Muscle layer of colon (tissue), 2 donors: ENCODE measurements around the gene PLAC8.
"Not testable (repeated sequence)": the region's sequence is repeated elsewhere in the genome, so short reads cannot be mapped to it uniquely, and the experiment has no call there.

Source experiments
- H3K27ac ChIP-seq: one replicate; pipeline ENCODE4 v1.7.0; 2013; ENCODE audit warnings: low read depth, mild to moderate bottlenecking, low read length, moderate library complexity
- H3K27me3 ChIP-seq, 2 donors: one replicate each; pipeline ENCODE4 v1.7.0; 2013; ENCODE audit warnings: low read length in 2 of 2, mild to moderate bottlenecking in 2 of 2; ENCODE audit not compliant: insufficient read depth in 2 of 2, control insufficient read depth in 1 of 2
- H3K36me3 ChIP-seq: one replicate; pipeline ENCODE4 v1.7.0; 2013; ENCODE audit warnings: mild to moderate bottlenecking, low read length; ENCODE audit not compliant: insufficient read depth
- H3K4me1 ChIP-seq: one replicate; pipeline ENCODE4 v1.7.0; 2013; ENCODE audit warnings: mild to moderate bottlenecking, low read length; ENCODE audit not compliant: insufficient read depth
- H3K4me3 ChIP-seq, 2 donors: one replicate each; pipeline ENCODE4 v1.7.0; 2013; ENCODE audit warnings: low read length in 2 of 2, low read depth in 1 of 2, mild to moderate bottlenecking in 1 of 2, moderate library complexity in 1 of 2
- H3K9ac ChIP-seq: one replicate; pipeline ENCODE4 v1.7.0; 2013; ENCODE audit warnings: low read length
- H3K9me3 ChIP-seq: one replicate; pipeline ENCODE4 v1.7.0; 2013; ENCODE audit warnings: mild to moderate bottlenecking, low read length
- donor health status: abdominal sarcoma.
- donor health status: Adenocarcinoma of cecum.

The PLAC8 gene

DNA sequence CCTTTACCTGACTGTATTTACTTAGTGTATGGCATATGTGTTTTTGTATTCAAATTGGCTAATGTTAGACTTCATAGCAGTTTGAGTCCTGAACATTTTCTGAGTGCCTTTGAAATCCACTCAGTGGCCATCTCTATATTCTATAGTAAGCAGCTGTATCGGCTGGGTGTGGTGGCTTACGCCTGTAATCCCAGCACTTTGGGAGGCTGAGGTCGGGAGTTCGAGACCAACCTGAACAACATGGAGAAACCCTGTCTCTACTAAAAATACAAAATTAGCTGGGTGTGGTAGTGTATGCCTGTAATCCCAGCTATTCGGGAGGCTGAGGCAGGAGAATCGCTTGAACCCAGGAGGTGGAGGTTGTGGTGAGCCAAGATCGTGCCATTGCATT, 2.8 kb downstream of the PLAC8 start:
- not testable (repeated sequence) for H3K4me1 ChIP-seq, H3K9me3 ChIP-seq

DNA sequence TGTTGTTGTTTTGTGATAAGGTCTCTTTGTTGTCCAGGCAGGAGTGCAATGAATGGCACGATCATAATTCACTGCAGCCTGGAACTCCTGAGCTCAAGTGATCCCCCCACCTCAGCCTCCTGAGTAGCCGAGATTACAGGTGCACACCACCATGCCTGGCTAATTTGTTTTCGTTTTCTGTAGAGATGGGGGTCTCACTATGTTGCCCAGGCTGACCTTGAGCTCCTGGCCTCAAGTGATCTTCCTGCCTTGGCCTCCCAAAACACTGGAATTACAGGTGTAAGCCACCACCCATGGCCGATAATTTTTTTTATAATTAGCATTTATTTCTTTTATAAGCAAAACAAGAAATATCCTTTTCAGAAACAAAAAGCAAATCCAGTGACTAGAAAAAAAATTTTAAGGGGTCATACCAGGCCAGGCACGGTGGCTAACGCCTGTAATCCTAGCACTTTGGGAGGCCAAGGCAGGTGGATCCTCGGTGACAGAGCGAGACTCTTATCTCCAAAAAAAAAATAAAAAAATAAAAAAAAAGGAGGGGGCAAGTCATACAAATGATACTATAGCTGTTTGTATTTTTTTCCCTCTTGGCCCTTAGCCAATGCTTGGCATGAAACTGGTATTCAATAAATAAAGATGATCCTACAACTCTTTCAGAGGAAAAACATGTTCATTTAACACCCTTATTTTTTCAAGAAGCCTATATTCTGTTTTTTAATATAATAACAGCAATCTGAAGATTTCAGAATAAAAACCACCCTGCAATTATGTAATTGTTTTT, 3.4 kb downstream of the PLAC8 start:
- Histone ChIP-seq H3K27ac (no peak overlapping the region), H3K27me3 (no peaks in the 10 kb centered on the region), H3K9ac (no peak overlapping the region), H3K9me3 (no peaks in the 10 kb centered on the region), H3K4me3 (no peak overlapping the region), H3K36me3 (no peaks in the 10 kb centered on the region), H3K4me1 (peaks cover 6% of the 10 kb centered on the region)

More for the DNA sequence above, 2.8 kb downstream of the PLAC8 start:
- not testable (repeated sequence) for H3K9ac ChIP-seq, H3K27me3 ChIP-seq, H3K36me3 ChIP-seq, H3K4me3 ChIP-seq, H3K27ac ChIP-seq

DNA sequence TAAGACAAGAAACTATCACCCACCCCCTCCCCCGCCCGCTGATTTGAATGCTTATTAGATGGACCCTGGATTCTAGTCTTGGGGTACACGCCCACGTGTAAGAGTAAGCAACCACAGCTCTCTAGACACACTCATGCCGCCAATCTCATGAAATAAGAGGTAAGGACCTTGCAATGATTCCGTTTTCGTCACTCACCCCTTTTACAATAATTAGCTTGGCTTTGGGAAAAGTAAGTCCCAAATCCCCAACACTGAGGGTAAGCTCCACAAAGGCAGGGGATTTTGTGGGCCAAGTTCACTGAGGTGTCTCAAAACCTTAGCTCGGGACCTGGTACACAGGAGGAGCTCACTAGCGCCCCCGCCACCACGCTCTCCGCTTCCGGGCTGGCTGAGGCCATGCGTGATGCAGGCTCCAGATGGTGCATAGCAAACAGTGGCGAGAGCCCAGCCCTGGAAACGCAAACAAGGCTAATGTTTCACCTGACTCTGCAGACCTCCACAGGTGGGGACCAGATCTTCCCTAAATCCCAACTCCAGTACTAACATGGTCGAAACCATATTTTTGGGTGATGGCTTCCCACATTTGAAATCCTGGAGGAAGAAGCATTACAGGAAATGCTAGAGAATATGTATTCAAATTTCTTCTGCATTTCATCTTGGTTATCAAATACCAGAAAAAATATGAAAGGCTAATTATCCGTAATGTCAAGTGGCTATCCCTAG, 4.1 kb downstream of the PLAC8 start:
- Histone ChIP-seq H3K9me3 (no peaks in the 10 kb centered on the region), H3K27ac (no peak overlapping the region), H3K27me3 (no peaks in the 10 kb centered on the region), H3K9ac (no peak overlapping the region), H3K36me3 (no peaks in the 10 kb centered on the region), H3K4me1 (peaks cover 6% of the 10 kb centered on the region), H3K4me3 (peak overlapping the region; percentile 54 to 64)

DNA sequence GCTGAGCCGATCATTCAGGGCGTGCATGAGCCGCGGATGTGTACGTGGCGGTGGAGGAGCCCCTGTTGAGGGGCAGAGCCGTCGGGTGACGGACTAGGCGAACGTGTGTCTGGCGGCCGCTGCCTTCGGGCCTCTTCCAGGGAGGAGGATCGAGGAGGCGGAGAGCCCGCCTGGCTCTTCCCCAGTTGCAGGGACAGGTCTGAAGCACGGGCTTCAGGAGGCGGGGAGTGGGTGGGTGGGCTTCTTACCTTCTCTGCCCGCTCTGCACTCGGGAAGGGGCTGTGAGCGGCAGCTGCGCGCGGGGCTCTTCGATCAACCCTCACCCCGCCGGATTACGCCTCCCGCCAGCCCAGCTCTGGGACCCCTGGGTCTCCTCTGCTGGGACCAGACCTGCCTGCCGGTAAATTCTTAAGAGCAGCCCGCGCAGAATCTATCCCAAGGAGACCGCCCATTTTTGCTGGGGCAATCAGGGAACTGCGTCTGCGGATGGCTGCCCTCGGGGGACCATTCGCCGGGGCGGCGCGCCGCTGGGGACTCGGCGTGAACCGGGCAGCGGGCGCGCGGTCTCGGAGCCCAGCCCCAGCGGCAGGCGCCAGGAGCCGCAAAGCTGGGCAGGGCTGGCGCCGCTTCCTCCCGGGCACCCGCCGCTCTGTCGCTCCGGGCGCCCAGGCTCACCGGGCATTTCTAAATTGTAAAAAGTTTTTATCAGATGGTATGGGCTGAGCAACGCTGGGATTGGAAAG, 4.9 kb downstream of the PLAC8 start:
- Histone ChIP-seq H3K27ac (no peak overlapping the region), H3K27me3 (no peaks in the 10 kb centered on the region), H3K4me3 (peak overlapping the region; percentile 54 to 64)

DNA sequence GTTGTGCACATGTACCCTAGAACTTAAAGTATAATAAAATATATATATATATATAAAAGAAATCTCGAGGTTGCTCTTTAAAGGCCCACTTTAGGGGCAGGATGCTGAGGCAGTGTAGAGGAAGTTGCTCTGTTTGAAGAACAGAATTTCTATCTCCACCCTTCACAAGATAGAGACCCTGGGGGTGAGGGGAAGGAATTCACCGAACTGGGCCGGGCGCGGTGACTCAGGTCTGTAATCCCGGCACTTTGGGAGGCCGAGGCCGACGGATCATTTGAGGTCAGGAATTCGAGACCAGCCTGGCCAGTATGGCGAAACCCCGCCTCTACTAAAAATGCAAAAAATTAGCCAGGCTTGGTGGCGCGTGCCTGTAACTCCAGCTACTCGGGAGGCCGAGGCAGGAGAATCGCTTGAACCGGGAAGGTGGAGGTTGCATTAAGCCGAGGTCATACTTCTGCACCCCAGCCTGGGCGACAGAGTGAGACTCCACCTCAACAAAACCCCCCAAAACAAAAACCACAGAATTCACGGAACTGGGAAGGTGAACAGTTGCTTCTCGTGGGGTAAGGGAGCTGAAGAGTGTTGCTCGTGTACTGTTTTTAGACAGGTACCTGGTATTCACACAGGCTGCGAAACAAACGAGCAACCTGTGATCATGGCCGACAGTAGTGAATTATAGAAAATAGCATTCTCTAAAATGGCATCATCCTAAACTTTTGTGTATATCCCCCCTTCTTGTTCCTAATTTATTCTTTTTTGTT, 6.2 kb downstream of the PLAC8 start:
- no peak overlapping the region for H3K27ac ChIP-seq
- no peak overlapping the region for H3K4me3 ChIP-seq
- no peak overlapping the region for H3K9ac ChIP-seq
- no peaks in the 10 kb centered on the region for H3K9me3 ChIP-seq
- no peaks in the 10 kb centered on the region for H3K36me3 ChIP-seq
- H3K27me3 ChIP-seq = no peaks in the 10 kb centered on the region
- H3K4me1 ChIP-seq = peaks cover 6% of the 10 kb centered on the region

More for the DNA sequence above, 4.9 kb downstream of the PLAC8 start:
- Histone ChIP-seq H3K4me1 (peaks cover 6% of the 10 kb centered on the region), H3K9ac (no peak overlapping the region), H3K9me3 (no peaks in the 10 kb centered on the region), H3K36me3 (no peaks in the 10 kb centered on the region)

DNA sequence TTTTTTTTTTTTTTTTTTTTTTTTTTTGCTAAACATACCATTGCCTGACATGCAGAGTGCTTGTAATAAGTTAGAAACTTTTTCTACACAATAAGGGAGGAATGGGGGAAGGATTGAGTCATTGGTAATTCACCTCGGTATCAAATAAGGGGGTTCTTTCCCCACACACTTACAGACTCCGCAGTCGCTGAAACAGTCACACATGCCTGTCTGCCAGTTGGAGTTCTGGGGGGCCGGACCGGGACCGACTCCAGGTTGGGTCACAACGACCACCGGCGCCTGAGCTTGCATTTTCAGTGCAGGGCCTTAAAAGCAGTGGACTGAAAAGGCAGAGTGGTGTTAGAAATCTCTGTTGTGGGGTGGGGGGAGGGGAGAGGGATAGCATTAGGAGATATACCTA, 6.9 kb downstream of the PLAC8 start:
- Histone ChIP-seq H3K27me3 (no peaks in the 10 kb centered on the region), H3K27ac (no peak overlapping the region), H3K4me1 (peaks cover 6% of the 10 kb centered on the region), H3K9me3 (no peaks in the 10 kb centered on the region), H3K4me3 (no peak overlapping the region), H3K36me3 (no peaks in the 10 kb centered on the region), H3K9ac (no peak overlapping the region)

DNA sequence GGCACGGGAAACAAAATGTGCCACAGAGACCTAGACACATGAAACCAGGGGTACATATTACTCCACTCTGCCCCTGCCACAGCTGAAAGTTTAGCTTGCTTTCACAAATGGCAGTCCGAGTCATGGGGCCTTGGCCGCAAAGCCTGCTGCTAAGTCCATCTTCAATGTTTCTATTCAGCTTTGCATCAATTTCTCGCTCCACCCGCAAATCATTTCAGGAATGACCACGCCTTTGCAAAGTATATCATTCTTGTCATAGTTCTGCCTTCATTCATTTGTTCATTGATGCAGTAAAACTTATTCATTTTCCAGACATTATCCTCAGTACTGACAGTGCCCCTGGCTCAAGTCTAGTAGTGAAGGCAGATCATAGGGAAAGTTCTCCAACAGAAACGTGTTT, 9.5 kb downstream of the PLAC8 start:
- Histone ChIP-seq H3K4me1 (no peaks in the 10 kb centered on the region), H3K27ac (no peak overlapping the region), H3K4me3 (no peak overlapping the region), H3K27me3 (no peaks in the 10 kb centered on the region), H3K9me3 (no peaks in the 10 kb centered on the region), H3K9ac (no peak overlapping the region), H3K36me3 (no peaks in the 10 kb centered on the region)

DNA sequence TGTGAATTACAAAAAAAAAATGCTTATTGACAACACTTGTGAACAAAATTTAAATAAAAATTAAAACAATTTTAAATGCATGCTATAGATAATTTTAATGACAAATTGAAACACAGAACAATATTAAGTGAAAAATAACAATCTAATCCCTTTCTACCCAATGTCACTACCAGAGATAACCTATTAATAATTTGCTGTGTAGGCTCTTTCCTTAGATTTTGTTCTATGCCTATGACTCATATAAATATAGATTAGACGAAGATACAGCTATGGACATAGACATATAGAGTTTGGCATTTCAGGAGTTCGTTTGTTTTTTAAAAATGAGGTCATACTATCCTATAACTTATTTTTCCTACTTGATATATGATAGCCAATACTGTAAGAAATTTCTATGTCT, 18.1 kb downstream of the PLAC8 start:
- Histone ChIP-seq H3K9me3 (no peaks in the 10 kb centered on the region), H3K27ac (no peak overlapping the region), H3K4me3 (no peak overlapping the region), H3K9ac (no peak overlapping the region), H3K27me3 (no peaks in the 10 kb centered on the region), H3K36me3 (no peaks in the 10 kb centered on the region), H3K4me1 (no peaks in the 10 kb centered on the region)

DNA sequence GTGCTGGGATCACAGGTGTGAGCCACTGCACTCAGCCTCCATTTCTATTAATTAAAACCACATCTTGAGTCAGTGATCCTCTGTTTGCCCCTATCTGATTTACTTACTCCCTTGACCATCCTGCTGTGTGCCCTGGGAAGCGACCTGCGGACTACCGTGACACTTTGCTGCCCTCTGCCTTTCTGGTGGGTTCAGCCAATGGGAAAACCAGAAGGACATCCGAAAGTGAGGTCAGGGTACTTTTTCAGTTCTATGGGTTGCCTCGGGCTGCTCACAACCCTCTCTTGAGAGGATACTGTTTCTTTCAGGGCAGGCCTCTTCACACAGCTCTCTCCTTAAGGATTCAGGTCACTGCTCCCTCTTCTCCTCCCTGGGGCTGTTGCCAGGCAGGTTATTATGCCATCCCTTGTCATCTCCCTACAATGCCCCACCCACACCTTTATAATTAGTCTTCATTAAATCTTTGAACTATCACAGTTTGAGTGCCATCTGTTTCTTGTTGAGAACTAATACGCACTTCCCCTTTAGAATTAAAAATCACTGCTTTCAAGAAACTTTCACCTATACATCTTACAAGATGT, 21.4 kb downstream of the PLAC8 start:
- Histone ChIP-seq H3K4me3 (no peak overlapping the region), H3K4me1 (no peaks in the 10 kb centered on the region), H3K36me3 (no peaks in the 10 kb centered on the region), H3K9ac (no peak overlapping the region), H3K9me3 (no peaks in the 10 kb centered on the region), H3K27me3 (no peaks in the 10 kb centered on the region), H3K27ac (no peak overlapping the region)

DNA sequence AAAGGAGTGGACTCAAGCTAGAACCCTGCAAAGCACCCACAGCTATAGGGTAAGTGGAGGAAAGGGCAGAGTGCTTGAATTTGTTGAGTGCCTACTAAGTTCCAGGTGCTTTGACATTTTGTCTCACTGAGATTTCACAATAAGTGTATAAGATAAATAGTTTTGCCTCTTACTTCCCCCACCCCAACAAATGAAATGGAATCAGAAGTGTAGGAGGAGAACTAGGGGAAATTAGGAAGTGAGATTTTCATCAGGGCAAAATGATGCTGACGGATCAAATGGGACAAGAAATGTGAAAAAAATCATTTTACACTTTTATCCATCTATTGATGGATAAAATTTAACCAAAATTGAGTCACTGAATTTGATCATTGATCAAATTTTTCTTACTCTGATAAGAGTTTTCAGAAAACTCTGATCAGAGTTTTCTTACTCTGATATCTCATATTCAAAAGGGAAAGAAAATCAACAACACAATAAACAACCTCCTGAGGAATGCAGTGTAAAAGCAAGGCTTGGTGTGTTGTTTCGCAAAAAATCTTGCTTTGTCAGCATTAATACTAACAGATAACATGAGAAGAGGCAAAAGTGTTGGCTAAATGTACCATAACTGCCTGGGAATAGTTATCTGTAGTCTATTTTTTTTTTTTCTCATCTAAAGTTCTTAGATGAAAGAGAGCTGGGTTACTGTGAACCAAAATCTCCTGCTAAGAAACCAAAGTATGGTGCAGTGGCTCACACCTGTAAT, 24.9 kb downstream of the PLAC8 start:
- H3K4me1 ChIP-seq = no peaks in the 10 kb centered on the region
- H3K9ac ChIP-seq = no peak overlapping the region
- no peaks in the 10 kb centered on the region for H3K36me3 ChIP-seq
- no peak overlapping the region for H3K4me3 ChIP-seq
- H3K27ac ChIP-seq = no peak overlapping the region
- H3K27me3 ChIP-seq = no peaks in the 10 kb centered on the region
- no peaks in the 10 kb centered on the region for H3K9me3 ChIP-seq
